Measurements from ENCODE around the gene CDK5RAP3.
A peak's percentile ranks its signal among the peaks of the same experiment; 100 is the strongest.

The CDK5RAP3 gene

GRCh38 chr17:48026502-48027321 is 55.8 kb downstream of the CDK5RAP3 start:
- DNase-seq: peak; percentile 26 to 60 (median 43)

- DNase-seq: no peak
Measured at GRCh38 chr17:48027322-48027981, 56.5 kb downstream of the CDK5RAP3 start.

DNA sequence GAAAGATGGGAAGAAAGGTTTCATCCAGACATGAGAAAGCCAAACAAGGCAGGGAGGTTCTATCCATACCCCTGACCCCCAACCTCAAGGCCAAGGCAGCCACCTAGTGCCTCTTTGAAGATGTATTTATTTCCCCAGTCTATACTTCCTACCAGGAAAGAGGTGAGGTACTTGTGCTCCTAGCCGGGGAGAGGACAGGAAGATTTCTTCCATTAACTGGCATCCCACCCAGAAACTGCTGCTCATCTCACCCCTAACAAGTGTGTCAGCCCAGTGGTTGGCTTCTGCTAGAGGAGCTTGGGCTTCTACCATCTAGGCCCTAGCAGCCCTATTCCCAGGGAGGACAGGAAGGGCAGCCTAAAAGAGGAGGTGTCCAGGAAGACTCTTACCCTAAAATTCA is 57.8 kb downstream of the CDK5RAP3 start:
- DNase-seq: no peak

GRCh38 chr17:48030531-48030930 is 59.6 kb downstream of the CDK5RAP3 start:
- no peak for DNase-seq

Data from stimulated activated naive CD4-positive, alpha-beta T cell (primary cell).